HG02588 (cell line): ENCODE results near the gene HDC.
A peak's percentile ranks its signal among the peaks of the same experiment; 100 is the strongest.

Source experiments
- ATAC-seq: cut with Tn5 transposase; IDR thresholded peaks from one replicate; pipeline ENCODE4 v1.9.1; 2021; ENCODE audit warnings: mild to moderate bottlenecking, moderate library complexity; ENCODE audit not compliant: unreplicated experiment

The HDC gene

GRCh38 chr15:50256188-50257041, 9.1 kb downstream of the HDC start:
- ATAC-seq, result no peak

DNA sequence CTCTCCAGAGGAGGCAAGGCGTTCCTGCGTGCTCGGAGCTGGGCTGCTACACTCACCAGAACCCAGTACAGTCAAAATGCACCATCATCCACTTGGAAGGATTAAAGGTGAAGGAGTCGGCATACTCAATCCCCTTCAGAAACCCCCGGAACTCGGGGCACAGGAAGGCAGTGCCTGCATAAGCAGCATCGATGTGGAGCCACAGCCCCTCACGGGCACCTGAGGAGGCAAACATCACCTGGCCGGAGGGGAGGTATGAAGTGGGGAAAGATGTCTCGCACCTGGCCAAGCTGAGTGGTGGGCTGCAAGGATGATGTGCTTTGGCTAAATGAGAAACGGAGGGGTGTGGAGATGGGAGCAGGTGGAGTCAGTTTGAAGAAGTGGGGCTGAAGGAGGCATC, 13.0 kb downstream of the HDC start:
- ATAC-seq, result no peak

DNA sequence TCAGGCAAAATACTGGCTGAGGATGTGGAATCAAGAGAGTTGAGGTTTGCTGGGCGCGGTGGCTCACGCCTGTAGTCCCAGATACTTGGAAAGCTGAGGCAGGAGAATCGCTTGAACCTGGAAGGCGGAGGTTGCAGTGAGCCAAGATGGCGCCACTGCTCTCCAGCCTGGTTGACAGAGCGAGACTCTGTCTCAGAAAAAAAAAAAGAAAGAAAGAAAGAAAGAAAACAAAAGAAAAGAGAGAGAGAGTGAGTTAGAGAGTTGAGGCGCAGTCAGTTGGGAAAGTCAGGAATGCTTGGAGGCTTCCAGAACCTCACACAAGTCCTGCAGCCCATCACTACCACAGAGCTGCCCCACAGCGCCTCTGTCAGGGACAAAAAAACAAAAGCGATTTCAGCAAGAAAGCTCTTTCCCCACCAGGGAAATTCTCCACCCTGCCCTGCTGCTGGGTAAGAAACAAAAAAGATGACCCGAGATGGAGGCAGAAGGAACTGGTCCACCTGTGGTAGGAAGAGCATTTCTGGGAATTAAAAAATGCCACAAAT, 13.8 kb downstream of the HDC start:
- no peak for ATAC-seq

- no peak for ATAC-seq
These were observed 14.6 kb downstream of the HDC start for GRCh38 chr15:50250760-50251394.

DNA sequence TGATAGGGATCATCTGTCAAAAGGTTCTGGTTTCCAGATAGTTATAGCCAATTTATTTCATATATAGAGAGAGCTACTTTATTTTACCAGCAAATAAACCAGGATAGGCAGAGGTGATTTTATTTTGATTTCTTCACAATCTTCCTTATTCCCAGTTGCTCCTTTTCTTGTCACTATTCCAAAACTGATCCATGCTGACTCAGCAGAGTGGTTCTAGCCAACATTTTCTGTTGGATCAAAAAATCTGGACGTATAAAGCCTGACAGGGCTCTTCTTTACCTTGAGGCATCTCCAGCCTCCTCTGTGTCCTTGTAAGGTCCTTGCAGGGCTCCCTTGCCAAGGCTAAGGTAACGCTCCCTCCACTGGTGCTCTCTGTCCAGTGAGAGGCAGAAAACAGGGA, 15.8 kb downstream of the HDC start:
- ATAC-seq, result no peak

DNA sequence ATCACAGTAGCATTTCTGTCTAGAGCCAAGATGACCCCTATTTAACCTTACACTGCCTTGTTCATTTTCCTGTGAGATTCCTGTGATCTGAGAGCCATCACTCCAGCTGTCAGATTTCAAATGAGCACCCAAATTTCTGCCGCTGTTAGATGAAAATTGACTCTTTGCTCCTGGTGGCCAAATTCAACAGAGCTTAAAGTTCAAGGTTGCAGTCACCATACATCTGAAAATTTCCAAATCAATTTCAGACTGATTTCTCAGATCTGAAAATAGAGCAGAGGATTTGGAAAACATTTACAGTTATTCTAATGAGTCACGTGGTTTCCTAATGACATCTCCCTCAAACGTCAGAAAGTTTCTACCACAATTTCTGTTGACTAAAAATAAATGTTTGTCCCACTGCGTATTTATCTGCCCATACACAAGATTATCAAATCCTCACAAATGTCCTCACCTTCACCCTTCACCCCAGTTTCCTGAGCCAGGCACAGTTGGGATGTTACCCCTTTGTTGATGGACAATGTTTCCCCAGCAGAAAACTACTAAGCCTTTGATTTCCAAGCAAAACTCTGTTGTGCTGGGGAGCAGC, 16.4 kb downstream of the HDC start:
- no peak for ATAC-seq

GRCh38 chr15:50247819-50248655, 17.5 kb downstream of the HDC start:
- peak; percentile 99 for ATAC-seq

GRCh38 chr15:50246631-50247030, 18.9 kb downstream of the HDC start:
- no peak for ATAC-seq

- no peak for ATAC-seq
These were observed 20.4 kb downstream of the HDC start for GRCh38 chr15:50244959-50245624.

DNA sequence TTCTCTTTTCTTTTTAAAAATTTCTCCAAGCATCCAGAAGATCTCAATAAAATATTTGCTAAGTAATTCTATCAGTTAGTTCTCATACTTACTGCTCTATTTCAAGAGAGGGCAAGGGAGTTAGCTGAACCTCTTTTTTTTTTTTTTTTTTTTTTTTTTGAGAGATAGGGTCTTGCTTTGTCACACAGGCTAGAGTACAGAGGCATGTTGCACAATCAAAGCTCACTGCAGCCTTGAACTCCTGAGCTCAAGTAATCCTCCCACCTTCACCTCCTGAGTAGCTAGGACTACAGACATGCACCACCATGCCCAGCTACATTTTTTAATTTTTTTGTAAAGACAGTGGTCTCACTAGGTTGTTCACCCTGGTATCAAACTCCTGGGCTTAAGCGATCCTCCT, 21.4 kb downstream of the HDC start:
- ATAC-seq, result no peak

GRCh38 chr15:50241684-50242450, 23.7 kb downstream of the HDC start:
- ATAC-seq, result no peak

- no peak for ATAC-seq
These were observed 27.3 kb downstream of the HDC start for GRCh38 chr15:50238255-50238654.

GRCh38 chr15:50236433-50236832, 29.1 kb downstream of the HDC start:
- ATAC-seq, result no peak

DNA sequence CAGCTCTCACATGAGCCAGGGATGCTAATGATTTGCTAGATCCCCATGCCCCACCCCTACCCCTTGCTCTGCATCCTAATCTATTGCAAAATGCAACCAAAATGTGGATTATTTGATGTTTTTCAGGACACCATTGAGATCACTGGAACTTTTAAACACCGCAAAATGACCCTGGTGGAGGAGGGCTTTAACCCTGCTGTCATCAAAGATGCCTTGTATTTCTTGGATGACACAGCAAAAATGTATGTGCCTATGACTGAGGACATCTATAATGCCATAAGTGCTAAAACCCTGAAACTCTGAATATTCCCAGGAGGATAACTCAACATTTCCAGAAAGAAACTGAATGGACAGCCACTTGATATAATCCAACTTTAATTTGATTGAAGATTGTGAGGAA, 29.7 kb downstream of the HDC start:
- no peak for ATAC-seq

DNA sequence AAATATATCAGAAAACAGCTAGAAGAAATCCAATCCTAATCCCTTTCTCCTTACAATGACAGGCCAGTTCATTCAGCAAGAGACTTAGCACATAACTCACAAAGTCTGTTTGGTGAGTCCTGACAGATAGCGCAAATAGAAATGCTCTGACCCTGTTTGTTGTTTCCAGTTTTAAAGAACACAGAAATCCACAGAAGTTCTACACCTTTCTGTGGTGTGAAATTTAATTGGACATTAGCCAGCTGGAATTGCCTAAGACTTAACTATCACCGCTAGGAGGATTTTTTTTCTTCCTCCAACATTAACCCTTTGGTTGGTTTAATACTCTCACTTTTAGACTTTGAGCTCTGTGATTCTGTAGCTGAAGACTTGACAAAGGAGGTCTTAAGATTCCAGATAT, 30.8 kb downstream of the HDC start:
- no peak for ATAC-seq

- no peak for ATAC-seq
These were observed 32.3 kb downstream of the HDC start for GRCh38 chr15:50233192-50233736.

GRCh38 chr15:50232791-50233190, 32.7 kb downstream of the HDC start:
- ATAC-seq, result no peak

DNA sequence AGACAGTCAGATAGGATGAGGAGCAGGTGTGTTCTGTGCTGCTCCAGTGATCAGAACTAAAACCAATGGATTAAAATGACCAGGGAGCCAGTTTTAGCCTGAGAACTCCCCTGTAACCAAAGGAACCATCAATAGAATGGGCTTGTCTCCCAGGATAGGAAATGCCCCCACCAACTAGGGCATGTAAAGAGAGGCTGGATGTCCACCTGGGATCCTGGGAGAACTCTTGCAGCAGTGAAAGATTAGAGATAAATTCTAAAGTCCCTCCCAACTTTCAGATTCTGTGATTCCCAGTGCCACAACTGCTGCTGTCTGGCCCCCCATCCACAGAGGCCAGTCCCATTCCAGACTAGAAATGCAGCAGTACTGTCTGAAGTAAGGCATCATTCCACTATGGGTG, 33.8 kb downstream of the HDC start:
- ATAC-seq, result no peak

GRCh38 chr15:50229336-50229735, 36.2 kb downstream of the HDC start:
- no peak for ATAC-seq
